Activated naive CD8-positive, alpha-beta T cell (primary cell): ENCODE data around the gene MRPL51.

Experiments used
- H3K27ac Mint-ChIP-seq: one replicate; pipeline ENCODE4 v1.8.0; 2021; ENCODE audit warnings: mixed read lengths
- H3K27me3 Mint-ChIP-seq: one replicate; pipeline ENCODE4 v1.8.0; 2021; ENCODE audit warnings: mixed read lengths
- H3K36me3 Mint-ChIP-seq: one replicate; pipeline ENCODE4 v1.8.0; 2021; ENCODE audit warnings: mixed read lengths
- H3K4me1 Mint-ChIP-seq: one replicate; pipeline ENCODE4 v1.8.0; 2021; ENCODE audit warnings: low read depth, mixed read lengths
- H3K4me3 Mint-ChIP-seq: one replicate; pipeline ENCODE4 v1.8.0; 2021; ENCODE audit warnings: mild to moderate bottlenecking, mixed read lengths
- H3K9me3 Mint-ChIP-seq: one replicate; pipeline ENCODE4 v1.8.0; 2021; ENCODE audit warnings: low read depth, mixed read lengths

The MRPL51 gene

GRCh38 chr12:6534695-6534944, 41.6 kb upstream of the MRPL51 start:
- H3K36me3 Mint-ChIP-seq: peaks cover 11% of the 10 kb centered on the region
- H3K27me3 Mint-ChIP-seq: no peaks in the 10 kb centered on the region
- peaks cover 33% of the 10 kb centered on the region for H3K4me1 Mint-ChIP-seq
- peak overlapping the region; percentile 96 for H3K4me3 Mint-ChIP-seq
- no peaks in the 10 kb centered on the region for H3K9me3 Mint-ChIP-seq
- H3K27ac Mint-ChIP-seq: peak overlapping the region; percentile 94

GRCh38 chr12:6533923-6534694, 41.0 kb upstream of the MRPL51 start, which contains the start of gene GAPDH:
GAPDH (plus strand) TSS chr12:6534517; CDS start chr12:6534833, 316 bp downstream.
- Mint-ChIP-seq H3K27me3 (no peaks in the 10 kb centered on the region), H3K9me3 (no peaks in the 10 kb centered on the region), H3K36me3 (peaks cover 11% of the 10 kb centered on the region), H3K27ac (peak within 1 kb of the TSS; percentile 99), H3K4me3 (peak within 1 kb of the TSS; percentile 96), H3K4me1 (peaks cover 28% of the 10 kb centered on the region)

- H3K36me3 Mint-ChIP-seq: peaks cover 11% of the 10 kb centered on the region
- no peaks in the 10 kb centered on the region for H3K9me3 Mint-ChIP-seq
- peak overlapping the region; percentile 96 for H3K4me3 Mint-ChIP-seq
- peak overlapping the region; percentile 99 for H3K27ac Mint-ChIP-seq
- peaks cover 28% of the 10 kb centered on the region for H3K4me1 Mint-ChIP-seq
- no peaks in the 10 kb centered on the region for H3K27me3 Mint-ChIP-seq
These were observed 40.5 kb upstream of the MRPL51 start for GRCh38 chr12:6533653-6533922.

- Mint-ChIP-seq H3K4me3 (peak overlapping the region; percentile 96), H3K27ac (peak overlapping the region; percentile 99), H3K36me3 (peaks cover 11% of the 10 kb centered on the region), H3K4me1 (peaks cover 28% of the 10 kb centered on the region), H3K9me3 (no peaks in the 10 kb centered on the region), H3K27me3 (no peaks in the 10 kb centered on the region)
These were observed 40.0 kb upstream of the MRPL51 start for GRCh38 chr12:6532927-6533652.

GRCh38 chr12:6532051-6532926, 39.2 kb upstream of the MRPL51 start:
- peak overlapping the region; percentile 96 for H3K4me3 Mint-ChIP-seq
- H3K4me1 Mint-ChIP-seq: peaks cover 23% of the 10 kb centered on the region
- H3K27me3 Mint-ChIP-seq: no peaks in the 10 kb centered on the region
- peaks cover 9% of the 10 kb centered on the region for H3K36me3 Mint-ChIP-seq
- H3K9me3 Mint-ChIP-seq: no peaks in the 10 kb centered on the region
- H3K27ac Mint-ChIP-seq: peak overlapping the region; percentile 99

GRCh38 chr12:6530576-6531260, 37.7 kb upstream of the MRPL51 start:
- H3K4me1 Mint-ChIP-seq: peaks cover 15% of the 10 kb centered on the region
- peaks cover 6% of the 10 kb centered on the region for H3K36me3 Mint-ChIP-seq
- H3K9me3 Mint-ChIP-seq: no peaks in the 10 kb centered on the region
- H3K4me3 Mint-ChIP-seq: no peak overlapping the region
- H3K27me3 Mint-ChIP-seq: no peaks in the 10 kb centered on the region
- H3K27ac Mint-ChIP-seq: peak overlapping the region; percentile 19

GRCh38 chr12:6529291-6529737, 36.3 kb upstream of the MRPL51 start:
- Mint-ChIP-seq H3K4me1 (peaks cover 15% of the 10 kb centered on the region), H3K27ac (no peak overlapping the region), H3K27me3 (no peaks in the 10 kb centered on the region), H3K36me3 (peaks cover 6% of the 10 kb centered on the region), H3K9me3 (no peaks in the 10 kb centered on the region), H3K4me3 (no peak overlapping the region)

GRCh38 chr12:6528539-6529235, 35.6 kb upstream of the MRPL51 start:
- Mint-ChIP-seq H3K4me3 (no peak overlapping the region), H3K36me3 (peaks cover 8% of the 10 kb centered on the region), H3K4me1 (peaks cover 15% of the 10 kb centered on the region), H3K27ac (no peak overlapping the region), H3K27me3 (no peaks in the 10 kb centered on the region), H3K9me3 (no peaks in the 10 kb centered on the region)

GRCh38 chr12:6527711-6528110, 34.6 kb upstream of the MRPL51 start:
- Mint-ChIP-seq H3K27me3 (no peaks in the 10 kb centered on the region), H3K9me3 (no peaks in the 10 kb centered on the region), H3K27ac (no peak overlapping the region), H3K4me1 (peaks cover 11% of the 10 kb centered on the region), H3K36me3 (peaks cover 8% of the 10 kb centered on the region), H3K4me3 (no peak overlapping the region)

GRCh38 chr12:6526766-6527525, 33.9 kb upstream of the MRPL51 start:
- H3K27ac Mint-ChIP-seq: no peak overlapping the region

GRCh38 chr12:6526201-6526600, 33.1 kb upstream of the MRPL51 start:
- Mint-ChIP-seq H3K27ac (peak overlapping the region; percentile 70), H3K36me3 (peaks cover 8% of the 10 kb centered on the region), H3K9me3 (no peaks in the 10 kb centered on the region), H3K4me3 (no peak overlapping the region), H3K4me1 (peaks cover 1% of the 10 kb centered on the region), H3K27me3 (no peaks in the 10 kb centered on the region)

More at GRCh38 chr12:6526766-6527525, 33.9 kb upstream of the MRPL51 start:
- H3K4me3 Mint-ChIP-seq: no peak overlapping the region
- no peaks in the 10 kb centered on the region for H3K27me3 Mint-ChIP-seq
- peaks cover 8% of the 10 kb centered on the region for H3K36me3 Mint-ChIP-seq
- peaks cover 4% of the 10 kb centered on the region for H3K4me1 Mint-ChIP-seq
- no peaks in the 10 kb centered on the region for H3K9me3 Mint-ChIP-seq

GRCh38 chr12:6524648-6525047, 31.6 kb upstream of the MRPL51 start:
- Mint-ChIP-seq H3K4me1 (peaks cover 1% of the 10 kb centered on the region), H3K9me3 (no peaks in the 10 kb centered on the region), H3K27ac (no peak overlapping the region), H3K27me3 (no peaks in the 10 kb centered on the region), H3K36me3 (peaks cover 2% of the 10 kb centered on the region), H3K4me3 (no peak overlapping the region)

- Mint-ChIP-seq H3K4me3 (no peak overlapping the region), H3K27ac (peak overlapping the region; percentile 5), H3K36me3 (peaks cover 2% of the 10 kb centered on the region), H3K27me3 (no peaks in the 10 kb centered on the region), H3K9me3 (no peaks in the 10 kb centered on the region), H3K4me1 (peaks cover 1% of the 10 kb centered on the region)
These were observed 30.6 kb upstream of the MRPL51 start for GRCh38 chr12:6523708-6524107.
